OCI-LY3 (cell line): ENCODE results near the gene CCSER1.

Experiments used
- H2AFZ ChIP-seq: fragments of 200-600, 300-600 bp; shearing (Covaris generic); 2 replicates; pipeline ENCODE4 v1.6.0; 2014; ENCODE audit warnings: antibody characterized with exemption, low read depth, low read length
- H3K27ac ChIP-seq: fragments of 200-600, 300-600 bp; sonication (generic); 2 replicates; pipeline ENCODE4 v1.5.1; 2014; ENCODE audit warnings: mild to moderate bottlenecking, low read length, moderate library complexity, mixed read lengths
- H3K27me3 ChIP-seq: fragments of 200-600, 300-600 bp; sonication (generic); 2 replicates; pipeline ENCODE4 v1.6.1; 2014; ENCODE audit warnings: low read depth, low read length, mixed read lengths
- H3K36me3 ChIP-seq: fragments of 200-600, 300-600 bp; sonication (generic); replicated peaks from 2 replicates; pipeline ENCODE3; 2014; ENCODE audit warnings: low read depth, low read length, mixed read lengths
- H3K4me1 ChIP-seq: fragments of 300-600, 200-600 bp; sonication (generic); 2 replicates; pipeline ENCODE4 v1.6.1; 2014; ENCODE audit warnings: low read length, mixed read lengths
- H3K4me2 ChIP-seq: fragments of 200-600, 300-600 bp; sonication (generic); 2 replicates; pipeline ENCODE4 v1.6.1; 2014; ENCODE audit warnings: low read length, mixed read lengths
- H3K4me3 ChIP-seq: fragments of 300-600, 200-600 bp; sonication (generic); 2 replicates; pipeline ENCODE4 v1.5.1; 2014; ENCODE audit warnings: antibody characterized with exemption, mild to moderate bottlenecking, low read length, moderate library complexity
- H3K79me2 ChIP-seq: fragments of 300-600, 200-600 bp; shearing (Covaris generic); 2 replicates; pipeline ENCODE4 v1.6.1; 2014; ENCODE audit warnings: mild to moderate bottlenecking, low read length, mixed read lengths
- H3K9ac ChIP-seq: fragments of 300-600, 200-600 bp; shearing (Covaris generic); 2 replicates; pipeline ENCODE4 v1.6.0; 2014; ENCODE audit warnings: mild to moderate bottlenecking, low read length, moderate library complexity
- H3K9me3 ChIP-seq: fragments of 200-600, 300-600 bp; shearing (Covaris generic); 2 replicates; pipeline ENCODE4 v1.6.1; 2014; ENCODE audit warnings: low read length, mixed read lengths; ENCODE audit not compliant: insufficient read depth
- H4K20me1 ChIP-seq: fragments of 200-600, 300-600 bp; sonication (generic); 2 replicates; pipeline ENCODE4 v1.6.1; 2016; ENCODE audit warnings: low read length, mixed read lengths; ENCODE audit not compliant: insufficient read depth
- EZH2phosphoT487 ChIP-seq: fragments of 200-600 bp; shearing (Covaris generic); IDR thresholded peaks from 2 replicates; pipeline ENCODE4 v1.6.1; 2018; ENCODE audit warnings: antibody characterized with exemption, mixed run types, low read depth
- TF ChIP-seq, protein P1 (sequence below): fragments of 200-600, 300-600 bp; sonication (generic); IDR thresholded peaks from 2 replicates; pipeline ENCODE4 v1.5.1; 2014; ENCODE audit warnings: antibody characterized with exemption, low read length, low read depth

CCSER1 gene

DNA sequence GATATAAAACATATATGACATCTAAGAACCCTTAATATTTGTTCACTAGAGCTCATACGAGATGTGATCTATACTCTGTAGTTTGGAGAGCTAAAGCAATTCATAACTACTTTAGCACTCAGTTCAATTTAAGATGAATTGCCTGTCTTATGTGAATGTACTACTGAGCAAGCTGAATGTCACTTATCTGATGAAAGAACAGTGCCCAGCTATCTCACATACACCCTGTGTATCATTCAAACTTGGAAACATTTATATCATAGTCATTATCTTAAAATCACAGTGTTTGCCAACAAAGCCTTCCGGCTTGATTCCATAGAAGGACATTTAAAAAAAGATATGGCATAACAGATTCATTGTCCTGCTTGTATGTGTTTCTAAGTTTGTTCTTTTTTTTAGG, 639.6 kb downstream of the CCSER1 start:
- no peak overlapping the region for H2AFZ ChIP-seq
- no peaks in the 10 kb centered on the region for H3K4me1 ChIP-seq
- no peaks in the 10 kb centered on the region for H3K36me3 ChIP-seq
- H3K27me3 ChIP-seq = no peaks in the 10 kb centered on the region
- H3K79me2 ChIP-seq = no peaks in the 10 kb centered on the region
- no peak overlapping the region for H3K4me3 ChIP-seq
- no peak overlapping the region for H3K9ac ChIP-seq
- H3K4me2 ChIP-seq = no peak overlapping the region
- TF ChIP-seq, protein P1, sequence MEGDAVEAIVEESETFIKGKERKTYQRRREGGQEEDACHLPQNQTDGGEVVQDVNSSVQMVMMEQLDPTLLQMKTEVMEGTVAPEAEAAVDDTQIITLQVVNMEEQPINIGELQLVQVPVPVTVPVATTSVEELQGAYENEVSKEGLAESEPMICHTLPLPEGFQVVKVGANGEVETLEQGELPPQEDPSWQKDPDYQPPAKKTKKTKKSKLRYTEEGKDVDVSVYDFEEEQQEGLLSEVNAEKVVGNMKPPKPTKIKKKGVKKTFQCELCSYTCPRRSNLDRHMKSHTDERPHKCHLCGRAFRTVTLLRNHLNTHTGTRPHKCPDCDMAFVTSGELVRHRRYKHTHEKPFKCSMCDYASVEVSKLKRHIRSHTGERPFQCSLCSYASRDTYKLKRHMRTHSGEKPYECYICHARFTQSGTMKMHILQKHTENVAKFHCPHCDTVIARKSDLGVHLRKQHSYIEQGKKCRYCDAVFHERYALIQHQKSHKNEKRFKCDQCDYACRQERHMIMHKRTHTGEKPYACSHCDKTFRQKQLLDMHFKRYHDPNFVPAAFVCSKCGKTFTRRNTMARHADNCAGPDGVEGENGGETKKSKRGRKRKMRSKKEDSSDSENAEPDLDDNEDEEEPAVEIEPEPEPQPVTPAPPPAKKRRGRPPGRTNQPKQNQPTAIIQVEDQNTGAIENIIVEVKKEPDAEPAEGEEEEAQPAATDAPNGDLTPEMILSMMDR = no peak
- no peak for TF ChIP-seq EZH2phosphoT487
- no peaks in the 10 kb centered on the region for H3K9me3 ChIP-seq
- H3K27ac ChIP-seq = no peak overlapping the region
- H4K20me1 ChIP-seq = no peaks in the 10 kb centered on the region

DNA sequence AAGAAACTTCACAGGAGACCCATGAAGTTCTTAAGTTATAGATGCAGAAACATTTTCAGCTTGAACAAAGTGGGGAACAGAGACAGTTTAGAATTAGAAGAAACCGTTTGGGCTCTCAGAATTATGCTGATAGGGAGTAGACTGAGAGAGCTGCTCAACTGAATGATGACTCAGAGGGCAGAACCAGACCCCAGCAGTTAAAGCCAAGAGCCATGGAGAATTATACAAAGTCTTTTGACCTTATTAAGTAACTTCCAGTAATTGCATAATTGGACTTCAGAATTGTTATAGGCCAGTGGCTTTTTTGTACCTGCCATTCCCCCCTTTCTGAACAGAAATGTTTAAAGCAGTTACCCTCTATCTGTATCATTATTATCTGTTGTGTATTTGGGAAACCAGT, 642.1 kb downstream of the CCSER1 start:
- Histone ChIP-seq H3K27ac (no peak overlapping the region), H4K20me1 (no peaks in the 10 kb centered on the region), H3K4me2 (no peak overlapping the region), H3K9me3 (no peaks in the 10 kb centered on the region), H3K36me3 (no peaks in the 10 kb centered on the region), H3K27me3 (no peaks in the 10 kb centered on the region), H3K79me2 (no peaks in the 10 kb centered on the region), H3K4me3 (no peak overlapping the region), H3K4me1 (no peaks in the 10 kb centered on the region), H3K9ac (no peak overlapping the region), H2AFZ (no peak overlapping the region)
- no peak for TF ChIP-seq EZH2phosphoT487
- TF ChIP-seq, protein P1 = no peak

DNA sequence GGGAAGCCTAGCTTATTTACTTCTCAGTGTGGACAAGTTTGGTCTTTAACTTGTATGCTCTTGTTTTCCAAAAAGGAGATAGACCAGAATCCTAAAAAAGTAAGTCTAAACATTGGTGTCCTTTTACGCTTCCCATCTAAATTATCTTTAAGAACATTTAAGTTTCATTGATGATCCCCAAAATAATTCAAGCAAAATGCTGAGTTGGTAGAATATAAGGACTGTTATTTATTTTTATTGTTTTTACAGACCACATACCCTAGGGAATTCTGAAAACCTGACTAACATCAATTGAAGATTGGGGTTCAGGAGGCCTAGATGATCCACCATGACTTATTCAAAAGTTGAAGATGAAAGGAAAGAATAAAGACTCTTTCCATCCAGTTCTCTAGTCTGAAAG, 653.0 kb downstream of the CCSER1 start:
- no peak overlapping the region for H2AFZ ChIP-seq
- no peak overlapping the region for H3K4me2 ChIP-seq
- H3K9me3 ChIP-seq = no peaks in the 10 kb centered on the region
- no peak for TF ChIP-seq EZH2phosphoT487
- TF ChIP-seq, protein P1 = no peak
- no peaks in the 10 kb centered on the region for H3K79me2 ChIP-seq
- H3K9ac ChIP-seq = no peak overlapping the region
- H3K27ac ChIP-seq = no peak overlapping the region
- no peak overlapping the region for H3K4me3 ChIP-seq
- no peaks in the 10 kb centered on the region for H4K20me1 ChIP-seq
- H3K27me3 ChIP-seq = no peaks in the 10 kb centered on the region
- 0 out of 2 replicates have a peak, but pooled peaks cover 6% of the 10 kb centered on the region for H3K4me1 ChIP-seq
- H3K36me3 ChIP-seq = no peaks in the 10 kb centered on the region

DNA sequence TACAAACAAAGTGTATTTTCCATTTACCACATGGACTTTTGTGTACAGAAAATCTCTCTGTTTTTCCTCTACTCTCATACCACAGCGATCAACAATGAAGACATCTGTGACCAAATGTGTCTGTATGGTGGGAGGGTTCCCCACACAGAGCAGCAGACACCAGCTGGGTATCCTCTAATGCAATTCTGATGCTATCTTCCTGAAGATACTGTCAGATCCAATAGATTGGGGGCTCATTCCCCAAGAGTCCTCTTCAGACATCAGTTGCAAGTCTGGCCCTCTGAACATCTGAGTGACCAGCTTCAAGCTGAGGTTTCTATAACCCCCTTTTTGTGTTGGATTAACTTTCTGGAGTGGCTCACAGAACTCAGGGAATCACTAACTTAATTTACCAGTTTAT, 659.4 kb downstream of the CCSER1 start:
- H3K27ac ChIP-seq = no peak overlapping the region
- TF ChIP-seq EZH2phosphoT487 = no peak
- TF ChIP-seq, protein P1 = no peak
- H3K9ac ChIP-seq = no peak overlapping the region
- no peak overlapping the region for H3K4me2 ChIP-seq
- no peaks in the 10 kb centered on the region for H3K9me3 ChIP-seq
- no peak overlapping the region for H3K4me3 ChIP-seq
- no peak overlapping the region for H2AFZ ChIP-seq
- no peaks in the 10 kb centered on the region for H3K79me2 ChIP-seq
- no peaks in the 10 kb centered on the region for H3K36me3 ChIP-seq
- no peaks in the 10 kb centered on the region for H3K27me3 ChIP-seq
- H4K20me1 ChIP-seq = no peaks in the 10 kb centered on the region
- peaks cover 7% of the 10 kb centered on the region for H3K4me1 ChIP-seq
